HepG2 (cell line): Measurements from ENCODE around the gene LAG3. TPM values are rescaled to one million over a fixed set of nuclear protein-coding genes. Genes with fewer than 3 reads are reported as not detected.

Source experiments
- ARNTL ChIP-seq: sonication (generic); formaldehyde crosslinking; IDR thresholded peaks from 2 replicates; pipeline ENCODE4 v1.4.0; 2020; ENCODE audit warnings: mild to moderate bottlenecking, missing genetic modification reagents
- ATF7 ChIP-seq, 2 experiments: fragments of 450-650 bp in 1 of 2; sonication (generic) in 1 of 2; formaldehyde crosslinking in 1 of 2; IDR thresholded peaks; 2 replicates each; pipeline versions ENCODE4 v1.4.0 to v1.6.1; 2016 to 2020; ENCODE audit warnings: antibody characterized with exemption in 1 of 2, mild to moderate bottlenecking in 1 of 2, missing genetic modification reagents in 1 of 2
- CBX2 ChIP-seq, 2 experiments: fragments of 200-600 bp in 1 of 2; sonication (generic); formaldehyde crosslinking in 1 of 2; IDR thresholded peaks; 2 replicates each; pipeline versions ENCODE4 v1.7.0 to v1.8.1; 2018 to 2022; ENCODE audit warnings: low read depth in 2 of 2, low read length in 1 of 2, mild to moderate bottlenecking in 1 of 2, missing genetic modification reagents in 1 of 2
- HDAC2 ChIP-seq: sonication (generic); formaldehyde crosslinking; IDR thresholded peaks from 2 replicates; pipeline ENCODE4 v1.4.0; 2020; ENCODE audit warnings: missing genetic modification reagents
- HOXA5 ChIP-seq: sonication (generic); formaldehyde crosslinking; IDR thresholded peaks from 2 replicates; pipeline ENCODE4 v1.4.0; 2020; ENCODE audit warnings: missing genetic modification reagents
- MBD4 ChIP-seq: IDR thresholded peaks from 2 replicates; pipeline ENCODE4 v1.6.1; 2012; ENCODE audit warnings: low read length, inconsistent platforms, borderline replicate concordance
- PHB2 ChIP-seq: fragments of 450-650 bp; IDR thresholded peaks from 2 replicates; pipeline ENCODE4 v1.6.1; 2018; ENCODE audit not compliant: partially characterized antibody
- PITX1 ChIP-seq: sonication (generic); formaldehyde crosslinking; IDR thresholded peaks from 2 replicates; pipeline ENCODE4 v1.5.1; 2020; ENCODE audit warnings: mild to moderate bottlenecking, missing genetic modification reagents
- TOPORS ChIP-seq: sonication (generic); formaldehyde crosslinking; IDR thresholded peaks from 2 replicates; pipeline ENCODE4 v1.8.0; 2023; ENCODE audit warnings: mild to moderate bottlenecking, missing genetic modification reagents
- ZFP41 ChIP-seq: sonication (generic); formaldehyde crosslinking; IDR thresholded peaks from 2 replicates; pipeline ENCODE4 v1.4.0; 2020; ENCODE audit warnings: mild to moderate bottlenecking, missing genetic modification reagents, borderline replicate concordance
- ZMAT3 ChIP-seq: sonication (generic); formaldehyde crosslinking; conservative IDR thresholded peaks from 2 replicates; pipeline ENCODE4 v1.7.0; 2021; ENCODE audit warnings: missing genetic modification reagents
- ZNF331 ChIP-seq: sonication (generic); formaldehyde crosslinking; IDR thresholded peaks from 2 replicates; pipeline ENCODE4 v1.4.0; 2020; ENCODE audit warnings: missing genetic modification reagents
- ZNF33A ChIP-seq: sonication (generic); formaldehyde crosslinking; IDR thresholded peaks from 2 replicates; pipeline ENCODE4 v1.5.1; 2020; ENCODE audit warnings: missing genetic modification reagents, mild to moderate bottlenecking, moderate library complexity, borderline replicate concordance
- ZNF570 ChIP-seq: sonication (generic); formaldehyde crosslinking; IDR thresholded peaks from 2 replicates; pipeline ENCODE4 v1.4.0; 2020; ENCODE audit warnings: mild to moderate bottlenecking, missing genetic modification reagents, borderline replicate concordance
- ZNF879 ChIP-seq: sonication (generic); formaldehyde crosslinking; IDR thresholded peaks from 2 replicates; pipeline ENCODE4 v1.8.1; 2023; ENCODE audit warnings: missing genetic modification reagents
- polyA plus RNA-seq, 8 experiments: library from polyadenylated mRNA; depleted of rRNA in 3 of 8; stranded (reverse) in 7 of 8; unstranded in 1 of 8; fragments of >200 nt; fragmentation: Illumina TruSeq in 4 of 8; extraction: Trizol in 4 of 8; gene quantifications; 2 replicates each; pipeline versions ENCODE4 v1.2.1 to v1.2.3, GENCODE V29; 2011 to 2016; ENCODE audit warnings: low read depth in 4 of 8, missing spikeins in 1 of 8, mixed read lengths in 1 of 8; ENCODE audit not compliant: insufficient read depth in 1 of 8
- total RNA-seq, 5 experiments: library from RNA; depleted of rRNA; stranded (reverse); fragments of >200 nt; fragmentation: Illumina TruSeq; extraction: Trizol; gene quantifications; 2 replicates each; pipeline ENCODE4 v1.2.3, GENCODE V29; 2016; ENCODE audit warnings: low read depth in 1 of 5
- TF ChIP-seq, protein P1 (sequence below): sonication (generic); formaldehyde crosslinking; IDR thresholded peaks from 2 replicates; pipeline ENCODE4 v1.5.0; 2020; ENCODE audit warnings: mild to moderate bottlenecking, missing genetic modification reagents
- TF ChIP-seq, protein P2 (sequence below): sonication (generic); formaldehyde crosslinking; IDR thresholded peaks from 2 replicates; pipeline ENCODE4 v1.5.0; 2020; ENCODE audit warnings: missing genetic modification reagents
- TF ChIP-seq, protein P3 (sequence below): sonication (generic); formaldehyde crosslinking; IDR thresholded peaks from 2 replicates; pipeline ENCODE4 v1.5.1; 2020; ENCODE audit warnings: missing genetic modification reagents, mild to moderate bottlenecking, borderline replicate concordance
- TF ChIP-seq, protein P4 (sequence below): sonication (generic); formaldehyde crosslinking; IDR thresholded peaks from 2 replicates; pipeline ENCODE4 v1.4.0; 2020; ENCODE audit warnings: missing genetic modification reagents

The LAG3 gene
- total and polyA plus RNA-seq, 2 of the 13 experiments (the other 11 are each of a cell fraction or from before 2014, with no cell fraction given): 0.11 to 0.26 TPM

DNA sequence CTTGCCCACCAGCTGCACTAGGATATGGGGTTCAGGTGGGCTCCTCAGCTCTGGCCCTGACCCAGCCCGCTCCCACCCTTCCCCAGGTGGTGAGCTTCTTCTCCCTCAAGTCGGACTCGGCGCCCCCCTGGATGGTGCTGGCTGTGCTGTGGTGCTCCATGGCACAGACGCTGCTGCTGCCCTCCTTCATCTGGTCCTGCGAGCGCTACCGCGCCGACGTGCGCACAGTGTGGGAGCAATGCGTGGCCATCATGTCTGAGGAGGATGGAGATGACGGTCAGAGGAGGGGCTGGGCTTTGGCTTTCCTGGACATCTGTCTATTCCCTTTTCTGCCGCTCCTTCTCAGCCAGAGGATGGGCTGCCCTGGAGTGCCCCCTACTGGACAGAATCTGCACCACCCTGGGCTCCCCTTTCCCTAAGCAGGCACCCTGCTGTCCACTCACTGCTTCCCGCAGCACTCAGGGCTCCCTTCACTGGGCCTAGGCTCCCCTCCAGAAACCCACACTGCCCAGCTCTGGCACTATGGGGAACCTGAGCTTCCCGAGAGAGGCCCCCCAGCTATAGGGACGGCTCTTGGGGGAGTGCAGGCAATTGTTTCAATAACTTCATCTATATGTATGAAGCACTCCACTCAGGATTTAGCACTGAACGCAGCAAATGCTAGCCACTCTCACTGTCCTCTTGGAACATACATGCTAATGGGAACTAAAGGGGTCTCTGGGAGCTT is 53.2 kb downstream of the LAG3 start (continued):
- TF ChIP-seq ZNF33A (no peak), ZMAT3 (no peak), ZNF570 (CRISPR knock-in tag) (no peak), ARNTL (CRISPR knock-in tag) (no peak), MBD4 (no peak), HDAC2 (CRISPR knock-in tag) (no peak), HOXA5 (CRISPR knock-in tag) (no peak), ZNF331 (no peak), PHB2 (no peak), ZFP41 (no peak), TOPORS (no peak), PITX1 (no peak), ATF7 (IDR thresholded peaks at IDR 0.05) (no peak), ATF7 (CRISPR knock-in tag; IDR thresholded peaks at IDR 0.05) (no peak), ZNF879 (CRISPR knock-in tag) (no peak), CBX2 (IDR thresholded peaks at IDR 0.05; ENCODE audit: low read depth, low read length) (no peak), CBX2 (CRISPR knock-in tag; IDR thresholded peaks at IDR 0.05; ENCODE audit: low read depth) (no peak)
- TF ChIP-seq, protein P1, sequence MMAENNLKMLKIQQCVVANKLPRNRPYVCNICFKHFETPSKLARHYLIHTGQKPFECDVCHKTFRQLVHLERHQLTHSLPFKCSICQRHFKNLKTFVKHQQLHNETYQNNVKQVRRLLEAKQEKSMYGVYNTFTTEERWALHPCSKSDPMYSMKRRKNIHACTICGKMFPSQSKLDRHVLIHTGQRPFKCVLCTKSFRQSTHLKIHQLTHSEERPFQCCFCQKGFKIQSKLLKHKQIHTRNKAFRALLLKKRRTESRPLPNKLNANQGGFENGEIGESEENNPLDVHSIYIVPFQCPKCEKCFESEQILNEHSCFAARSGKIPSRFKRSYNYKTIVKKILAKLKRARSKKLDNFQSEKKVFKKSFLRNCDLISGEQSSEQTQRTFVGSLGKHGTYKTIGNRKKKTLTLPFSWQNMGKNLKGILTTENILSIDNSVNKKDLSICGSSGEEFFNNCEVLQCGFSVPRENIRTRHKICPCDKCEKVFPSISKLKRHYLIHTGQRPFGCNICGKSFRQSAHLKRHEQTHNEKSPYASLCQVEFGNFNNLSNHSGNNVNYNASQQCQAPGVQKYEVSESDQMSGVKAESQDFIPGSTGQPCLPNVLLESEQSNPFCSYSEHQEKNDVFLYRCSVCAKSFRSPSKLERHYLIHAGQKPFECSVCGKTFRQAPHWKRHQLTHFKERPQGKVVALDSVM (CRISPR knock-in tag): no peak
- TF ChIP-seq, protein P2, sequence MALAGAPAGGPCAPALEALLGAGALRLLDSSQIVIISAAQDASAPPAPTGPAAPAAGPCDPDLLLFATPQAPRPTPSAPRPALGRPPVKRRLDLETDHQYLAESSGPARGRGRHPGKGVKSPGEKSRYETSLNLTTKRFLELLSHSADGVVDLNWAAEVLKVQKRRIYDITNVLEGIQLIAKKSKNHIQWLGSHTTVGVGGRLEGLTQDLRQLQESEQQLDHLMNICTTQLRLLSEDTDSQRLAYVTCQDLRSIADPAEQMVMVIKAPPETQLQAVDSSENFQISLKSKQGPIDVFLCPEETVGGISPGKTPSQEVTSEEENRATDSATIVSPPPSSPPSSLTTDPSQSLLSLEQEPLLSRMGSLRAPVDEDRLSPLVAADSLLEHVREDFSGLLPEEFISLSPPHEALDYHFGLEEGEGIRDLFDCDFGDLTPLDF: no peak
- TF ChIP-seq, protein P3, sequence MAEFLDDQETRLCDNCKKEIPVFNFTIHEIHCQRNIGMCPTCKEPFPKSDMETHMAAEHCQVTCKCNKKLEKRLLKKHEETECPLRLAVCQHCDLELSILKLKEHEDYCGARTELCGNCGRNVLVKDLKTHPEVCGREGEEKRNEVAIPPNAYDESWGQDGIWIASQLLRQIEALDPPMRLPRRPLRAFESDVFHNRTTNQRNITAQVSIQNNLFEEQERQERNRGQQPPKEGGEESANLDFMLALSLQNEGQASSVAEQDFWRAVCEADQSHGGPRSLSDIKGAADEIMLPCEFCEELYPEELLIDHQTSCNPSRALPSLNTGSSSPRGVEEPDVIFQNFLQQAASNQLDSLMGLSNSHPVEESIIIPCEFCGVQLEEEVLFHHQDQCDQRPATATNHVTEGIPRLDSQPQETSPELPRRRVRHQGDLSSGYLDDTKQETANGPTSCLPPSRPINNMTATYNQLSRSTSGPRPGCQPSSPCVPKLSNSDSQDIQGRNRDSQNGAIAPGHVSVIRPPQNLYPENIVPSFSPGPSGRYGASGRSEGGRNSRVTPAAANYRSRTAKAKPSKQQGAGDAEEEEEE (CRISPR knock-in tag): no peak
- TF ChIP-seq, protein P4, sequence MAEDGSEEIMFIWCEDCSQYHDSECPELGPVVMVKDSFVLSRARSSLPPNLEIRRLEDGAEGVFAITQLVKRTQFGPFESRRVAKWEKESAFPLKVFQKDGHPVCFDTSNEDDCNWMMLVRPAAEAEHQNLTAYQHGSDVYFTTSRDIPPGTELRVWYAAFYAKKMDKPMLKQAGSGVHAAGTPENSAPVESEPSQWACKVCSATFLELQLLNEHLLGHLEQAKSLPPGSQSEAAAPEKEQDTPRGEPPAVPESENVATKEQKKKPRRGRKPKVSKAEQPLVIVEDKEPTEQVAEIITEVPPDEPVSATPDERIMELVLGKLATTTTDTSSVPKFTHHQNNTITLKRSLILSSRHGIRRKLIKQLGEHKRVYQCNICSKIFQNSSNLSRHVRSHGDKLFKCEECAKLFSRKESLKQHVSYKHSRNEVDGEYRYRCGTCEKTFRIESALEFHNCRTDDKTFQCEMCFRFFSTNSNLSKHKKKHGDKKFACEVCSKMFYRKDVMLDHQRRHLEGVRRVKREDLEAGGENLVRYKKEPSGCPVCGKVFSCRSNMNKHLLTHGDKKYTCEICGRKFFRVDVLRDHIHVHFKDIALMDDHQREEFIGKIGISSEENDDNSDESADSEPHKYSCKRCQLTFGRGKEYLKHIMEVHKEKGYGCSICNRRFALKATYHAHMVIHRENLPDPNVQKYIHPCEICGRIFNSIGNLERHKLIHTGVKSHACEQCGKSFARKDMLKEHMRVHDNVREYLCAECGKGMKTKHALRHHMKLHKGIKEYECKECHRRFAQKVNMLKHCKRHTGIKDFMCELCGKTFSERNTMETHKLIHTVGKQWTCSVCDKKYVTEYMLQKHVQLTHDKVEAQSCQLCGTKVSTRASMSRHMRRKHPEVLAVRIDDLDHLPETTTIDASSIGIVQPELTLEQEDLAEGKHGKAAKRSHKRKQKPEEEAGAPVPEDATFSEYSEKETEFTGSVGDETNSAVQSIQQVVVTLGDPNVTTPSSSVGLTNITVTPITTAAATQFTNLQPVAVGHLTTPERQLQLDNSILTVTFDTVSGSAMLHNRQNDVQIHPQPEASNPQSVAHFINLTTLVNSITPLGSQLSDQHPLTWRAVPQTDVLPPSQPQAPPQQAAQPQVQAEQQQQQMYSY (CRISPR knock-in tag): no peak
